Measurements from ENCODE around the gene RBM6. TPM values are rescaled to one million over a fixed set of nuclear protein-coding genes. Genes with fewer than 3 reads are reported as not detected.
"Not testable (repeated sequence)": the region's sequence is repeated elsewhere in the genome, so short reads cannot be mapped to it uniquely, and the experiment has no call there.

RBM6 gene
- polyA plus RNA-seq, 1 experiment = 33.4 TPM

- peaks cover 3% of the 10 kb centered on the region; the same call in 1 of the 2 replicates for H3K36me3 ChIP-seq (ENCODE audit: control insufficient read depth, insufficient read depth, low read length)
- no peaks in the 10 kb centered on the region for H3K27me3 ChIP-seq (ENCODE audit: control insufficient read depth, insufficient read depth, low read length)
- no peak for DNase-seq (ENCODE audit: low read depth)
- H3K4me3 ChIP-seq (ENCODE audit: low read depth, low read length) = no peak overlapping the region
- ChIA-PET POLR2A (no interaction called here), CTCF (interaction anchor here (0.6 to 1.1 kb wide), 2 partner anchors 13 to 20 kb away, joined by 3 to 4 read pairs; partner anchors contain the start of gene MON1A)
- TF ChIP-seq CTCF (IDR thresholded peaks at IDR 0.05; ENCODE audit: insufficient read depth, low read depth, low read length) = no peak
Observed at GRCh38 chr3:49916686-49917085, 23.3 kb upstream of the RBM6 start.

- H3K4me3 ChIP-seq (ENCODE audit: low read depth, low read length); DNase-seq (ENCODE audit: low read depth); H3K27me3 ChIP-seq (ENCODE audit: control insufficient read depth, insufficient read depth, low read length); H3K36me3 ChIP-seq (ENCODE audit: control insufficient read depth, insufficient read depth, low read length); POLR2A ChIA-PET: not testable (repeated sequence)
- CTCF ChIA-PET = interaction anchor here (1.1 to 1.3 kb wide), 2 partner anchors 11 kb away, joined by 3 read pairs; partner anchors contain the start of gene MON1A
Observed at GRCh38 chr3:49917806-49918590, 22.0 kb upstream of the RBM6 start.

GRCh38 chr3:49924683-49925082, 15.3 kb upstream of the RBM6 start:
- POLR2A ChIA-PET = interaction anchor here (0.7 kb wide), 1 partner anchor 10 kb away, joined by 4 read pairs; no protein-coding TSS in a partner anchor
- CTCF ChIA-PET = interaction anchor here (0.7 to 1.6 kb wide), 3 partner anchors 19 to 198 kb away, joined by 3 to 4 read pairs (median 4); partner anchors contain the start of gene INKA1
- no peaks in the 10 kb centered on the region; the same call in 1 of the 2 replicates for H3K36me3 ChIP-seq (ENCODE audit: control insufficient read depth, insufficient read depth, low read length)
- TF ChIP-seq CTCF (IDR thresholded peaks at IDR 0.05; ENCODE audit: insufficient read depth, low read depth, low read length) = no peak
- no peak for DNase-seq (ENCODE audit: low read depth)
- H3K4me3 ChIP-seq (ENCODE audit: low read depth, low read length) = no peak overlapping the region
- H3K27me3 ChIP-seq (ENCODE audit: control insufficient read depth, insufficient read depth, low read length) = no peaks in the 10 kb centered on the region

- TF ChIP-seq CTCF (IDR thresholded peaks at IDR 0.05; ENCODE audit: insufficient read depth, low read depth, low read length) = no peak
- POLR2A ChIA-PET = no interaction called here
- Histone ChIP-seq H3K4me3 (ENCODE audit: low read depth, low read length) (no peak overlapping the region), H3K36me3 (ENCODE audit: control insufficient read depth, insufficient read depth, low read length) (no peaks in the 10 kb centered on the region; the same call in 1 of the 2 replicates), H3K27me3 (ENCODE audit: control insufficient read depth, insufficient read depth, low read length) (no peaks in the 10 kb centered on the region)
- DNase-seq (ENCODE audit: low read depth) = no peak
- CTCF ChIA-PET = interaction anchor here (0.7 kb wide), 1 partner anchor 197 kb away, joined by 3 read pairs; no protein-coding TSS in a partner anchor
Observed at GRCh38 chr3:49925485-49925884, 14.5 kb upstream of the RBM6 start.

GRCh38 chr3:49926117-49926728, 13.7 kb upstream of the RBM6 start:
- Histone ChIP-seq H3K27me3 (ENCODE audit: control insufficient read depth, insufficient read depth, low read length) (no peaks in the 10 kb centered on the region), H3K36me3 (ENCODE audit: control insufficient read depth, insufficient read depth, low read length) (no peaks in the 10 kb centered on the region; the same call in 1 of the 2 replicates), H3K4me3 (ENCODE audit: low read depth, low read length) (no peak overlapping the region)
- ChIA-PET POLR2A (no interaction called here), CTCF (no interaction called here)
- DNase-seq (ENCODE audit: low read depth) = no peak
- TF ChIP-seq CTCF (IDR thresholded peaks at IDR 0.05; ENCODE audit: insufficient read depth, low read depth, low read length) = no peak

Data from BJ (cell line).